Measurements from ENCODE around the gene SCUBE3. TPM values are rescaled to one million over a fixed set of nuclear protein-coding genes. Genes with fewer than 3 reads are reported as not detected.

The SCUBE3 gene
- total RNA-seq, 2 donors from 2014 or later = 0.20 to 0.74 TPM

GRCh38 chr6:35216412-35216732 lies 2.6 kb downstream of the SCUBE3 start:
- intact Hi-C loops (cut with DNase I) = no loop called here
- no peaks in the 10 kb centered on the region for H3K4me1 ChIP-seq
- TF ChIP-seq, protein P1, sequence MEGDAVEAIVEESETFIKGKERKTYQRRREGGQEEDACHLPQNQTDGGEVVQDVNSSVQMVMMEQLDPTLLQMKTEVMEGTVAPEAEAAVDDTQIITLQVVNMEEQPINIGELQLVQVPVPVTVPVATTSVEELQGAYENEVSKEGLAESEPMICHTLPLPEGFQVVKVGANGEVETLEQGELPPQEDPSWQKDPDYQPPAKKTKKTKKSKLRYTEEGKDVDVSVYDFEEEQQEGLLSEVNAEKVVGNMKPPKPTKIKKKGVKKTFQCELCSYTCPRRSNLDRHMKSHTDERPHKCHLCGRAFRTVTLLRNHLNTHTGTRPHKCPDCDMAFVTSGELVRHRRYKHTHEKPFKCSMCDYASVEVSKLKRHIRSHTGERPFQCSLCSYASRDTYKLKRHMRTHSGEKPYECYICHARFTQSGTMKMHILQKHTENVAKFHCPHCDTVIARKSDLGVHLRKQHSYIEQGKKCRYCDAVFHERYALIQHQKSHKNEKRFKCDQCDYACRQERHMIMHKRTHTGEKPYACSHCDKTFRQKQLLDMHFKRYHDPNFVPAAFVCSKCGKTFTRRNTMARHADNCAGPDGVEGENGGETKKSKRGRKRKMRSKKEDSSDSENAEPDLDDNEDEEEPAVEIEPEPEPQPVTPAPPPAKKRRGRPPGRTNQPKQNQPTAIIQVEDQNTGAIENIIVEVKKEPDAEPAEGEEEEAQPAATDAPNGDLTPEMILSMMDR (IDR thresholded peaks at IDR 0.05) = no peak
- H3K27me3 ChIP-seq = peaks cover 40% of the 10 kb centered on the region
- no peak overlapping the region for H3K27ac ChIP-seq
- H3K36me3 ChIP-seq = no peaks in the 10 kb centered on the region
- no peak for DNase-seq
- H3K4me3 ChIP-seq = no peak overlapping the region
- H3K9ac ChIP-seq (ENCODE audit: low read depth in 2 of 2, low read length in 2 of 2) = no peak overlapping the region
- H3K9me3 ChIP-seq = no peaks in the 10 kb centered on the region

DNA sequence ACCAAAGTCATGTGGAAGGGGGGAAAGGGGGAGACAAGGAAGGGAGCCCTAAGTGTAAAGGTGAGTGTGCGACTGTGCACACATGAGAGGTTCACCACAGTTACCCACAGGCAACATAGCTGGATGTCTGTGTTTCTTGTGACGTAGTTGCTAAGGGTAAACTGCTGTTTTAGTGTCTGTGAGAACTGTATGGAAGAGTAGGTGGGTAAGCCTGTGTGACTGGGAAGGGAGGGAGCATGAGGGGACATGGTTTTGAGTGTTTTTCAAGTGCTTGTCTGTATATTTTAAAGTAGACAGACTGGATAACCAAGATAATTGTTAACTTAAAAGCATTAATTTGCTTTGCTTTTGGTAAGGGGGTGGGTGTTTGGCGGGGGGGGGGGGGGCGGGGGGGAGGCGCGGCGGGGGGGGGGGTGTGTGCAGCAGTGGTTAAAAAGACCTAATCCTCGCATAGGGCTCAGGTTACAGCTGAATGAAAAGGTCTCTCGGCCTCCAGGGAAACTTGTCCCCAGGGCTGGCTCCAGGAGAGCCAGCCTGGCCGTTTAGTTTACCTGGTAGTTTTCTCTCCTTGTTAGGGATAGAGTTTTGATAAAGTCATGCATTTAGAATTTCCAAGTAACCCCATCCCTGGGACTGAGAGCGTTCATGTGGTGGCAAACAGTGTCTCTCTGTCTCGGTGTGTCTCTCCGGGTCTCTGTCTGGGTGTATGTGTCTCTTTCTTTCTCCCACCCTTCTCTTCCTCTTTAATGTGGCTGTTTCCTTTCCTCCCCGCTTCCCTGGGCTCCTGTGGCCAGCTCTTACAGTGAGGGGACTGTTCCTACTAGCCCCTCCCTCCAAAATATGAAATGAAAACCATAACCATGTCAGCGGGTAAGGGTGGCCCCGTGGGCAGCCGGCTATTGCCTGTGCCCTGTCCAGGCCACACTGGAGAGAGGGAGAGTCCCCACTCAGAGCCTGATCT lies 3.4 kb downstream of the SCUBE3 start:
- peaks cover 37% of the 10 kb centered on the region for H3K27me3 ChIP-seq
- no peak overlapping the region for H3K9ac ChIP-seq (ENCODE audit: low read depth in 2 of 2, low read length in 2 of 2)
- no peak overlapping the region for H3K4me3 ChIP-seq
- DNase-seq = no peak
- H3K36me3 ChIP-seq = no peaks in the 10 kb centered on the region
- H3K9me3 ChIP-seq = no peaks in the 10 kb centered on the region
- H3K27ac ChIP-seq = no peak overlapping the region
- H3K4me1 ChIP-seq = no peaks in the 10 kb centered on the region
- TF ChIP-seq, protein P1 (IDR thresholded peaks at IDR 0.05) = no peak
- intact Hi-C loops (cut with DNase I) = no loop called here

GRCh38 chr6:35218021-35218420 lies 4.3 kb downstream of the SCUBE3 start:
- TF ChIP-seq, protein P1 (IDR thresholded peaks at IDR 0.05) = no peak
- no peak for DNase-seq
- H3K9ac ChIP-seq (ENCODE audit: low read depth in 2 of 2, low read length in 2 of 2) = no peak overlapping the region
- intact Hi-C loops (cut with DNase I) = no loop called here
- no peaks in the 10 kb centered on the region for H3K9me3 ChIP-seq
- peaks cover 28% of the 10 kb centered on the region for H3K27me3 ChIP-seq
- H3K4me3 ChIP-seq = no peak overlapping the region
- no peak overlapping the region for H3K27ac ChIP-seq
- H3K4me1 ChIP-seq = no peaks in the 10 kb centered on the region
- no peaks in the 10 kb centered on the region for H3K36me3 ChIP-seq

DNA sequence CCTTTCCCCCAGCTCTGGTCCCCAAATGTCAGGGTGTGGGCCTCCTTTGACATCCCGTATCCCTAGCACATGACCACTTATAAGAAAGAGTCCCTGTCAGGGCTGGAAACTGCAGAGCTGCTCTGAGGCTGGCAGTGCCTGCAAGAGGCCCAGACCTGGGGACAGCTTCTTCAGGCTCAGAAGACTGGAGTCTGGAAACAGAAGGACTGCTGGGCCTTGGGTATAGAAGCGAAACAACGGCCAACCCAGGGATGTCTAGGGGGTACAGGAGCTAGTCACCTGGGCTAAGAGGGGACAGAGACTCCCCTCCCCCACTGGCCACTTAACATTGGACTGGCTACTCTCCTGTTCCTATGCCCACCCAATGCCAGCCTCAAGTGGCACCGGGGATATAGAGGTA lies 4.7 kb downstream of the SCUBE3 start:
- H3K27ac ChIP-seq = no peak overlapping the region
- H3K9me3 ChIP-seq = no peaks in the 10 kb centered on the region
- TF ChIP-seq, protein P1 (IDR thresholded peaks at IDR 0.05) = no peak
- no peak overlapping the region for H3K4me3 ChIP-seq
- intact Hi-C loops (cut with DNase I) = no loop called here
- H3K36me3 ChIP-seq = no peaks in the 10 kb centered on the region
- peaks cover 24% of the 10 kb centered on the region for H3K27me3 ChIP-seq
- no peak for DNase-seq
- no peak overlapping the region for H3K9ac ChIP-seq (ENCODE audit: low read depth in 2 of 2, low read length in 2 of 2)
- H3K4me1 ChIP-seq = no peaks in the 10 kb centered on the region

DNA sequence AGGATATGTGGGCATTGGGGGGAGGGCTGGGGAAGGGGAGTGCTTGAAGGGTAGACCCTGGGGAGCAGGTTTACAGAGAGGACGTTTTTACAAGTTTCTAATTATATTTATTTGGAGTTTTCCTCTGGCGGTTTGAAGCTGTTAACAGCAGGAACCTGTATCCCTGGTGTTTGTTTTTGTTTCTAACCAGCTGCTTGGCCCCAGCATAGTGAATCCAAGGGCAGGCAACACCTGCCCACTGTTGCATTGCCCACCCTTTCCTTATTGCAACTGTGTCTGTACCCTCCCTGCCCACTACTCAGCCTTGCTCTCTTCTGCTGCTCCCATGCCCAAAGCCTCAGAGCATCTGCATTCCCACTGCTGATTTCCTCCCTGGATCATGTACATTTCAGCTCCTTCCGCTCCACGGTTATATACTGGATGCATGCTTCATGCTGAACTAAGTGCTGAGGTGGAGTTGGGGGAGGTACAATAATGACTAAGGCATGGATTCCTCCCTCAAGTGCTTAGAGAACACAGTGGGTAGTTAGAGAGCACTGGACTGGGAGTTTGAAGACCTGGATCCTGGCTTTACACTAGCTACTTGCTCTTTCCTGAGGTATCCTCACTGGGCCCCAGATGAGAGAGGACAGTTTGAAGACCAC lies 6.0 kb downstream of the SCUBE3 start:
- Histone ChIP-seq H3K9me3 (no peaks in the 10 kb centered on the region), H3K4me1 (no peaks in the 10 kb centered on the region), H3K27me3 (peaks cover 11% of the 10 kb centered on the region), H3K9ac (ENCODE audit: low read depth in 2 of 2, low read length in 2 of 2) (no peak overlapping the region), H3K36me3 (no peaks in the 10 kb centered on the region), H3K4me3 (no peak overlapping the region), H3K27ac (no peak overlapping the region)
- intact Hi-C loops (cut with DNase I) = no loop called here
- no peak for DNase-seq
- TF ChIP-seq, protein P1 (IDR thresholded peaks at IDR 0.05) = no peak

Data from colonic mucosa (tissue), 4 donors.